DOHH2 (cell line): Measurements from ENCODE around the gene SUGT1.

Experiments used
- H3F3A ChIP-seq: fragments of 200-600 bp; sonication (generic), shearing (Covaris generic); 2 replicates; pipeline ENCODE4 v1.6.0; 2016; ENCODE audit warnings: antibody characterized with exemption, mild to moderate bottlenecking; ENCODE audit not compliant: control insufficient read depth, insufficient read depth
- H3K27ac ChIP-seq: fragments of 200-600 bp; sonication (generic); 2 replicates; pipeline ENCODE4 v1.5.1; 2014; ENCODE audit warnings: low read depth, mild to moderate bottlenecking, low read length, moderate library complexity
- H3K27me3 ChIP-seq: fragments of 200-600 bp; sonication (generic); 2 replicates; pipeline ENCODE4 v1.6.1; 2014; ENCODE audit warnings: mild to moderate bottlenecking, low read length, mixed read lengths; ENCODE audit not compliant: control insufficient read depth
- H3K36me3 ChIP-seq: fragments of 200-600 bp; sonication (generic); 2 replicates; pipeline ENCODE4 v1.6.1; 2014; ENCODE audit warnings: mild to moderate bottlenecking, low read length, moderate library complexity, mixed read lengths; ENCODE audit not compliant: control insufficient read depth
- H3K4me1 ChIP-seq: fragments of 200-600 bp; sonication (generic); 2 replicates; pipeline ENCODE4 v1.6.1; 2014; ENCODE audit warnings: mild to moderate bottlenecking, low read length, mixed read lengths; ENCODE audit not compliant: control insufficient read depth
- H3K4me2 ChIP-seq: fragments of 200-600 bp; sonication (generic); 2 replicates; pipeline ENCODE4 v1.6.0; 2014; ENCODE audit warnings: mild to moderate bottlenecking, low read length, moderate library complexity
- H3K4me3 ChIP-seq: fragments of 200-600 bp; sonication (generic); 2 replicates; pipeline ENCODE4 v1.5.1; 2014; ENCODE audit warnings: mild to moderate bottlenecking, low read length, mixed read lengths
- H3K79me2 ChIP-seq: fragments of 200-600 bp; sonication (generic); 2 replicates; pipeline ENCODE4 v1.6.1; 2014; ENCODE audit warnings: mild to moderate bottlenecking, low read length, mixed read lengths; ENCODE audit not compliant: control insufficient read depth
- H3K9me2 ChIP-seq: fragments of 200-600 bp; sonication (generic); replicated peaks from 2 replicates; pipeline ENCODE4 v1.6.1; 2014; ENCODE audit warnings: mild to moderate bottlenecking, low read length, mixed read lengths; ENCODE audit not compliant: control insufficient read depth
- H3K9me3 ChIP-seq: fragments of 200-600 bp; sonication (generic); 2 replicates; pipeline ENCODE4 v1.6.1; 2014; ENCODE audit warnings: antibody characterized with exemption, low read length, mixed read lengths; ENCODE audit not compliant: control insufficient read depth, insufficient read depth
- H4K20me1 ChIP-seq: fragments of 200-600 bp; sonication (generic); 2 replicates; pipeline ENCODE4 v1.6.0; 2014; ENCODE audit warnings: low read depth, mild to moderate bottlenecking, antibody characterized with exemption, low read length, moderate library complexity; ENCODE audit not compliant: control insufficient read depth, insufficient read depth
- EZH2phosphoT487 ChIP-seq: fragments of 200-600 bp; sonication (generic); IDR thresholded peaks from 2 replicates; pipeline ENCODE4 v1.6.1; 2017; ENCODE audit warnings: borderline replicate concordance, mild to moderate bottlenecking, antibody characterized with exemption, low read length, moderate library complexity, mixed read lengths
- TF ChIP-seq, protein P1 (sequence below): fragments of 200-600 bp; sonication (generic); IDR thresholded peaks from one replicate; pipeline ENCODE4 v1.5.1; 2014; ENCODE audit warnings: antibody characterized with exemption, mild to moderate bottlenecking, low read depth, low read length; ENCODE audit not compliant: poor library complexity, severe bottlenecking

The SUGT1 gene

DNA sequence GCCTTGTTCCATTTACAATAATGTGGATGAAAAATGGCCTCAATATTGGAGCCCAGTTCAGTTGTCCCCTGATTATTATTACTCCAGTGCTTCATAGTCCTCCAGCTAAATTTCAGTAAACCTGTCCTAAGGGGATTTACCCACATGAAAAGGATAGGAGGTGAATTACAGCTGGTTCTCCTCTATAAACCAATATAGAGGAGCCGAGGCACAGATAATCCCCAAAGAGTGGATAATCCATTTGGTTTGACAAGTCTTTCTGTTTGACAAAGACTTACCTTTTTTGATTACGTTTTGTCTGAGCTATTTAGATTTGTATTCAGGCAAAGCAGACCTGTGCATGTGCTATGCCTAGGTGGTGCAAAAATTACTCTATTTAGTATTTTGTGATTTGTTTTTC lies 84.3 kb downstream of the SUGT1 start:
- Histone ChIP-seq H3K4me2 (no peak overlapping the region), H4K20me1 (no peaks in the 10 kb centered on the region), H3K9me2 (no peaks in the 10 kb centered on the region), H3K27ac (no peak overlapping the region), H3K27me3 (no peaks in the 10 kb centered on the region), H3K4me3 (no peak overlapping the region), H3K79me2 (no peaks in the 10 kb centered on the region), H3F3A (no peaks in the 10 kb centered on the region), H3K36me3 (no peaks in the 10 kb centered on the region), H3K9me3 (no peaks in the 10 kb centered on the region), H3K4me1 (no peaks in the 10 kb centered on the region)
- TF ChIP-seq, protein P1, sequence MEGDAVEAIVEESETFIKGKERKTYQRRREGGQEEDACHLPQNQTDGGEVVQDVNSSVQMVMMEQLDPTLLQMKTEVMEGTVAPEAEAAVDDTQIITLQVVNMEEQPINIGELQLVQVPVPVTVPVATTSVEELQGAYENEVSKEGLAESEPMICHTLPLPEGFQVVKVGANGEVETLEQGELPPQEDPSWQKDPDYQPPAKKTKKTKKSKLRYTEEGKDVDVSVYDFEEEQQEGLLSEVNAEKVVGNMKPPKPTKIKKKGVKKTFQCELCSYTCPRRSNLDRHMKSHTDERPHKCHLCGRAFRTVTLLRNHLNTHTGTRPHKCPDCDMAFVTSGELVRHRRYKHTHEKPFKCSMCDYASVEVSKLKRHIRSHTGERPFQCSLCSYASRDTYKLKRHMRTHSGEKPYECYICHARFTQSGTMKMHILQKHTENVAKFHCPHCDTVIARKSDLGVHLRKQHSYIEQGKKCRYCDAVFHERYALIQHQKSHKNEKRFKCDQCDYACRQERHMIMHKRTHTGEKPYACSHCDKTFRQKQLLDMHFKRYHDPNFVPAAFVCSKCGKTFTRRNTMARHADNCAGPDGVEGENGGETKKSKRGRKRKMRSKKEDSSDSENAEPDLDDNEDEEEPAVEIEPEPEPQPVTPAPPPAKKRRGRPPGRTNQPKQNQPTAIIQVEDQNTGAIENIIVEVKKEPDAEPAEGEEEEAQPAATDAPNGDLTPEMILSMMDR, result no peak
- no peak for TF ChIP-seq EZH2phosphoT487

DNA sequence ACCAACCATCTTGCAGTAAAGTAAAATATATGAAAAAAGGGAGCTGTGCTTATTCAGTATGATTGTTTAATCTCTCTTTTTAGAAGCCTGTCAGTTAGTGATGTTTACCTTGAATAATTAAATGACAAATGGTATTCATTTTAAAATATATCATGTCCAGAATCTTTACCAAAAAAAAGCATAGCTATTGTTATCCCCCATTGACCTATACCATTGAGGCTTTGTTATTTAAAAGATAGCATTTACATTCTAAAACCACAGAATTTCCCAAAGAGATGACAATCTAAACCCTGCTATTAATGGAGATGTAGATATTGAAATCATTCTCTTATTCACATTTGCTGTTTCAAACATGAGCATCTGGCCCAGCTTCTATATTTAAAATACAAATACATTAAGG lies 84.8 kb downstream of the SUGT1 start:
- TF ChIP-seq EZH2phosphoT487, result no peak
- TF ChIP-seq, protein P1, result no peak
- Histone ChIP-seq H3K4me1 (no peaks in the 10 kb centered on the region), H3K9me2 (no peaks in the 10 kb centered on the region), H3K27me3 (no peaks in the 10 kb centered on the region), H3K79me2 (no peaks in the 10 kb centered on the region), H3K36me3 (no peaks in the 10 kb centered on the region), H3F3A (no peaks in the 10 kb centered on the region), H3K4me2 (no peak overlapping the region), H3K4me3 (no peak overlapping the region), H3K27ac (no peak overlapping the region), H3K9me3 (no peaks in the 10 kb centered on the region), H4K20me1 (no peaks in the 10 kb centered on the region)

DNA sequence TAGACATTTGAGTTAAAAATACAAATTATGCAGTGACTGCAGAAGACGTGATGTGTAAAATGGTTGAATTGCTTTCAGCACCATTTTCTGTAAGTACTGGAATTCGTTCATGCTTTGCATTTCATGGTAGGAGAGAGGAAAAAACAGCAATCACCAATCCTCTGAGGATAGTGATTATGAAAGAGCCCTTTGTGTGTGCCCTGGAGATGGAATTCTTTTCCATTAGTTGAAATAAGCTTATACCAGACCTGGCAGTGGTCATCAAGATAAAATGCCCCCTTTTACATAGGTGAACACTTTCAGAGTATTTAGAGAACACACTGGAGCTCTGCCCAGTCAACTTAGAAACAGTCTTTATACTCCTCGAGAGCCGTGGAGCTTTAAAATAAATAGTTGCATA lies 85.3 kb downstream of the SUGT1 start:
- Histone ChIP-seq H3K27ac (no peak overlapping the region), H3F3A (no peaks in the 10 kb centered on the region), H3K4me3 (no peak overlapping the region), H3K9me2 (no peaks in the 10 kb centered on the region), H3K4me2 (no peak overlapping the region), H3K79me2 (no peaks in the 10 kb centered on the region), H3K9me3 (no peaks in the 10 kb centered on the region), H4K20me1 (no peaks in the 10 kb centered on the region), H3K36me3 (no peaks in the 10 kb centered on the region), H3K4me1 (no peaks in the 10 kb centered on the region), H3K27me3 (no peaks in the 10 kb centered on the region)
- no peak for TF ChIP-seq EZH2phosphoT487
- TF ChIP-seq, protein P1, result no peak

DNA sequence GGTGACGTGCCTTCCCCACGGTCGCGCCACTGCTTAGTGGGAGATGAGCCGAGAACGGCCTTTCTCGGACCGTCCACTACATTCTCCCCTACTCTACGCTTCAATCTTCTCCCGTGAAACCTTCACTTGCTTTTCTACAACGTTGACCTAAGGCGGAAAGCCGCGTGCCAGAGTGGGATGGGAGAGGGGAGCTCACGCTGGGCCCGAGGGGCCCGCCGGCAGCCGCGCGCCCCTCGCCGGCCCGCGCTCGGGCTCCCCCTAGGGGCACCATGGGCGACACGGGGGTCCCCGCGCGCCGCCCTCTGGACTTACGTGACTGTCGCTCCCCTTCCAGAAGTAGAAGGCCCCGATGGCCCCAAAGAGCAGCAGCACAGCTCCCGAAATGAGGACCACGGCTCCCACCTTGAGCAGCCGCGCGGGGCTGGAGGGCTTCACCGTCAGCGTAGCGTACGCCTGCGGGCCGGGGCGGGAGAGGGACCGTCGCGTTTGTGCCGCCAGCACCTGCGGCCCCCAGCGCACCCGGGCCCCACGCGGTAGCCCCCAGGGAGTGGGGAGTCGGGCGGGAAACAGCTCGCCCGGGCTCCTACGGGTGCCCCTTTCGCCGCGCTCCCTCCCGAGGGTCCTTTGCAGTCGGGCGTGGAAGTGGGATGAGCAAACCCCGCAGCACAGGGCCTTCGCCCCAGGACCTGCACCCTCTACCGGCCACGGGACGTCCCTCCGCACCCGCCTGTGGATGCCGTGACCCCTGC lies 86.3 kb downstream of the SUGT1 start:
- H3K27me3 ChIP-seq, result no peaks in the 10 kb centered on the region
- H3K4me3 ChIP-seq, result no peak overlapping the region
- H3K79me2 ChIP-seq, result no peaks in the 10 kb centered on the region
- no peak overlapping the region for H3K4me2 ChIP-seq
- H3K27ac ChIP-seq, result no peak overlapping the region
- H3K36me3 ChIP-seq, result no peaks in the 10 kb centered on the region
- H3K9me3 ChIP-seq, result no peaks in the 10 kb centered on the region
- no peaks in the 10 kb centered on the region for H4K20me1 ChIP-seq
- no peaks in the 10 kb centered on the region for H3K4me1 ChIP-seq
- H3F3A ChIP-seq, result no peaks in the 10 kb centered on the region
- no peak for TF ChIP-seq EZH2phosphoT487
- TF ChIP-seq, protein P1, result peak; percentile 30
- H3K9me2 ChIP-seq, result no peaks in the 10 kb centered on the region
